COLO829 (cell line): ENCODE data around the gene PARD6B.
"Not testable (repeated sequence)": the region's sequence is repeated elsewhere in the genome, so short reads cannot be mapped to it uniquely, and the experiment has no call there.

ENCODE experiments used
- DNase-seq: peaks from one replicate; pipeline ENCODE4 v3.0.0; 2012; ENCODE audit warnings: low spot score

PARD6B gene

GRCh38 chr20:50703651-50704438, 27.5 kb upstream of the PARD6B start:
- not testable (repeated sequence) for DNase-seq

- DNase-seq = no peak
Observed at GRCh38 chr20:50704514-50704913, 26.9 kb upstream of the PARD6B start.

GRCh38 chr20:50704971-50705370, 26.4 kb upstream of the PARD6B start:
- DNase-seq = no peak

GRCh38 chr20:50708845-50709635, 22.3 kb upstream of the PARD6B start:
- no peak for DNase-seq

- no peak for DNase-seq
Observed at GRCh38 chr20:50709636-50709973, 21.8 kb upstream of the PARD6B start.

GRCh38 chr20:50710492-50711063, 20.8 kb upstream of the PARD6B start:
- no peak for DNase-seq

- no peak for DNase-seq
Observed at GRCh38 chr20:50711113-50711825, 20.1 kb upstream of the PARD6B start.

GRCh38 chr20:50712771-50713656, 18.4 kb upstream of the PARD6B start:
- no peak for DNase-seq

GRCh38 chr20:50713657-50714101, 17.7 kb upstream of the PARD6B start:
- no peak for DNase-seq

- not testable (repeated sequence) for DNase-seq
Observed at GRCh38 chr20:50714426-50714825, 17.0 kb upstream of the PARD6B start.

GRCh38 chr20:50715694-50716093, 15.7 kb upstream of the PARD6B start:
- DNase-seq = no peak

- no peak for DNase-seq
Observed at GRCh38 chr20:50716518-50716917, 14.9 kb upstream of the PARD6B start.

GRCh38 chr20:50717312-50717711, 14.1 kb upstream of the PARD6B start:
- DNase-seq = no peak

GRCh38 chr20:50717974-50718761, 13.2 kb upstream of the PARD6B start:
- DNase-seq = no peak

- no peak for DNase-seq
Observed at GRCh38 chr20:50719328-50719727, 12.1 kb upstream of the PARD6B start.

GRCh38 chr20:50720026-50720425, 11.4 kb upstream of the PARD6B start:
- DNase-seq = no peak

GRCh38 chr20:50720582-50720981, 10.8 kb upstream of the PARD6B start:
- no peak for DNase-seq

GRCh38 chr20:50721881-50722281, 9.5 kb upstream of the PARD6B start:
- DNase-seq = no peak

GRCh38 chr20:50722424-50723155, 8.8 kb upstream of the PARD6B start:
- DNase-seq = no peak

- no peak for DNase-seq
Observed at GRCh38 chr20:50723672-50724071, 7.7 kb upstream of the PARD6B start.
